ENCODE measurements around the gene TMCO4. TPM values are rescaled to one million over a fixed set of nuclear protein-coding genes. Genes with fewer than 3 reads are reported as not detected.

Gene TMCO4
- total RNA-seq, 1 experiment from 2014 or later = 7.2 TPM

- TF ChIP-seq ATF6 (CRISPR knock-in tag; IDR thresholded peaks at IDR 0.05) = no peak
- TF ChIP-seq SMAD4 (CRISPR knock-in tag; IDR thresholded peaks at IDR 0.05) = no peak
- no peak for TF ChIP-seq ATF1 (CRISPR knock-in tag; IDR thresholded peaks at IDR 0.05)
Observed at GRCh38 chr1:19769211-19769932, 30.3 kb downstream of the TMCO4 start (continued).

- Mint-ChIP-seq H3K4me1 (peaks cover 31% of the 10 kb centered on the region), H3K27me3 (ENCODE audit: low read depth) (no peaks in the 10 kb centered on the region), H3K4me3 (no peak overlapping the region), H3K36me3 (no peaks in the 10 kb centered on the region), H3K27ac (peak overlapping the region; percentile 37; the same call in 1 of the 2 replicates), H3K9me3 (no peaks in the 10 kb centered on the region)
- DNase-seq (ENCODE audit: low spot score) = no peak
- CTCF ChIA-PET = interaction anchor here (1.5 to 2.1 kb wide), 2 partner anchors 43 to 64 kb away, joined by 5 to 6 read pairs; no protein-coding TSS in a partner anchor
- ATAC-seq = peak; percentile 9; the same call in 1 of the 2 replicates
- POLR2A ChIA-PET = no interaction called here
- no peak for TF ChIP-seq FOXP4 (CRISPR knock-in tag; IDR thresholded peaks at IDR 0.05)
- TF ChIP-seq IRF1 (CRISPR knock-in tag; IDR thresholded peaks at IDR 0.05) = no peak
- TF ChIP-seq ZNF416 (CRISPR knock-in tag; IDR thresholded peaks at IDR 0.05) = no peak
Observed at GRCh38 chr1:19768353-19769210, 31.1 kb downstream of the TMCO4 start.

GRCh38 chr1:19765623-19766022, 34.1 kb downstream of the TMCO4 start:
- no peak overlapping the region for H3K27ac Mint-ChIP-seq
- ATAC-seq (no peak), DNase-seq (ENCODE audit: low spot score) (no peak)
- ChIA-PET POLR2A (interaction anchor here (1.2 kb wide), 1 partner anchor 116 kb away, joined by 3 read pairs; the partner anchor contains the start of gene OTUD3), CTCF (interaction anchor here (0.8 to 1.6 kb wide), 5 partner anchors 35 to 104 kb away, joined by 3 read pairs; no protein-coding TSS in a partner anchor)
- no peaks in the 10 kb centered on the region for H3K36me3 Mint-ChIP-seq
- H3K27me3 Mint-ChIP-seq (ENCODE audit: low read depth) = no peaks in the 10 kb centered on the region
- H3K4me3 Mint-ChIP-seq = no peak overlapping the region
- TF ChIP-seq NR3C1 (CRISPR knock-in tag; conservative IDR thresholded peaks at IDR 0.05; ENCODE audit: low read depth) (no peak), NFYB (CRISPR knock-in tag; conservative IDR thresholded peaks at IDR 0.05; ENCODE audit: low read depth) (no peak), ZNF219 (CRISPR knock-in tag; IDR thresholded peaks at IDR 0.05; ENCODE audit: borderline replicate concordance) (no peak), FOXP4 (CRISPR knock-in tag; IDR thresholded peaks at IDR 0.05) (no peak)
- peaks cover 31% of the 10 kb centered on the region for H3K4me1 Mint-ChIP-seq
- H3K9me3 Mint-ChIP-seq = no peaks in the 10 kb centered on the region

- H3K27ac Mint-ChIP-seq = no peak overlapping the region; the same call in 1 of the 2 replicates
- CTCF ChIA-PET = interaction anchor here (1.3 to 1.6 kb wide), 3 partner anchors 36 to 60 kb away, joined by 3 to 5 read pairs (median 3); no protein-coding TSS in a partner anchor
- peaks cover 30% of the 10 kb centered on the region for H3K4me1 Mint-ChIP-seq
- TF ChIP-seq ZNF121 (CRISPR knock-in tag; IDR thresholded peaks at IDR 0.05) (no peak), ARID4B (CRISPR knock-in tag; IDR thresholded peaks at IDR 0.05; ENCODE audit: borderline replicate concordance) (no peak), ZSCAN18 (CRISPR knock-in tag; IDR thresholded peaks at IDR 0.05) (no peak), CREM (CRISPR knock-in tag; IDR thresholded peaks at IDR 0.05) (no peak), FOXK1 (CRISPR knock-in tag; IDR thresholded peaks at IDR 0.05) (no peak)
Observed at GRCh38 chr1:19764848-19765247, 34.9 kb downstream of the TMCO4 start.

More at GRCh38 chr1:19764848-19765247, 34.9 kb downstream of the TMCO4 start:
- no peak overlapping the region for H3K4me3 Mint-ChIP-seq
- DNase-seq (ENCODE audit: low spot score) (no peak), ATAC-seq (no peak)
- no peaks in the 10 kb centered on the region for H3K27me3 Mint-ChIP-seq (ENCODE audit: low read depth)
- no peaks in the 10 kb centered on the region for H3K9me3 Mint-ChIP-seq
- no peaks in the 10 kb centered on the region for H3K36me3 Mint-ChIP-seq
- POLR2A ChIA-PET = interaction anchor here (1.2 kb wide), 1 partner anchor 117 kb away, joined by 3 read pairs; the partner anchor contains the start of gene OTUD3
